Measurements from ENCODE around the gene S100A3.

The S100A3 gene

DNA sequence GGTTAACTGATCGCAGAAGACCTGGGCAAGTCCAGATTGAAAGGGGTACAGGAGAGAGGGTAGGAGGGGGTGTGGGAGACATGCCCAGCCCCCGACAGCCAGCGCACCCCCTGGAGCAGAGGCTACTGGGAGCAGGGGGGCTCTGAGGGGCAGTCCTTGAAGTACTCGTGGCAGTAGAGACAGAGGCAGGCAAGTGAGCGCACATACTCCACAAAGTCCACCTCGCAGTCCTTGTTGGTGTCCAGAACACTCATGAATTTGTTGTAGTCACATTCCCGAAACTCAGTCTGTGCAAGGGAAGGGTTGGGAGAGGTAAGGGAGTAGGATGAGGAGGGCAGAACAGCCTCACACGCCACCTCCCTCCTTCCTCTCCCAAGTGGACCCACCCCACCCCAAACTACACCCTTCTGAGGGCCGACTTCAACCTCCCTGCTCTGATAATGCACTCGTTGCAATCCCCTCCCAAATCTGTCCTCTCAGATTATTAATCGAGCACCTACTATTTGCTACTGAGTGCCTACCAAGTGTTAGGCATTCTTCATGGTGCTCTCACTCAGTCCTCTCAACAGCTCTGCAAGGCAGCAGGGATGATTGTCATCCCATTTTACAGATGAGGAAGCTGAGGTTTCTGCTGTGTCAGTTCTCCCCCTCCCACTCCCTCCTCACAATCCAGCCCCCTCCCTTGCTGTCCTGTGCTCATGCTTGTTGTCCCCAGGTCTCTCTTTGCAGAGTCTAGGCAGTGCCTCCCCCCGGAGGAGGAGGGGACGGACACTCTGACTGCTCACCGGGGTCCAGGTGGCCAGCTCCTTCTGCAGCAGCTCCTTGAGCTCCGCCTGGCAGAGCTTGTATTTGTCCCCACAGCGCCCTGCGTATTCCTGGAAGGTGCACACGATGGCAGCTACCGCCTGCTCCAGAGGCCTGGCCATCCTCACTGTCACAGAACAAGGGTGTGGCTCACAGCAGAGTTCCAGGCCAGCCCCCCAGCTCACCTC, 1.2 kb downstream of the S100A3 start:
- no peak for DNase-seq (ENCODE audit: low spot score)

DNA sequence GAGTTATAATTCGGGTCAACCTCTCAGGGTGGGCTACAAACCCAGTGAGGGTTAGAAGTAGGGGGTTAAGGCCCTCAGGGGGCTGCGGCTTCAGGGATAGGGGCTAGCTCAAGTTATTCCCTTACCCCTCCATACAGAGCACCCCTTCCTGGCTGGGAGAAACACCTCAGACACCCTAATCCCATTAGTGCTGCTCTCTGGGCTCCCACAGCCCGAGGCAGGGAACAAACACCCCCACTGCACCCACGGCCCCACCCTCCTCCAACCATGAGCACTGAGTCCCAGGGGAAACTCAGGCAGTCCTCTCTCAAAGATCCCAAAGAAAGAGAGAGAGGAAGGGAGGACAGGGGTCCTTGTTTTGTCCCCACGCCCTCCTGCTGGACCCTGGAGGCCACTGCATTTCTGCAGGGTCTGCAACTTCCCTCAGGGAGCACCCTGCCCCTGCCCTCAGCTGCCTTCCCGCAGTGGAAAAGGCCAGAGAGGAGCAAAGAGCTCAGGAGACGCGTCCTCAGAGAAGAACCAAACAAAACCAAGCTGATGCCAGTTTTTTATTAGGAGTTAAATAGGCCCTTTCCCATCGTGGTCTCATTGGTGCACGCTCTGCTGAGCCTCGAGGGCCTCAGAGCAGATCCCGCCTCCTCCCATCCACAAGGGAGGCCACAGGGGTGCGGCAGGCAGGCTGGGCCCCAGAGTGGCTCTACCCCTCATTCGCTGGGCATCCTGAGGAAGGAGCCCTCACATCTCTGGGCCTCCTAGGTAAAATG, 2.1 kb downstream of the S100A3 start:
- DNase-seq (ENCODE audit: low spot score), result no peak

DNA sequence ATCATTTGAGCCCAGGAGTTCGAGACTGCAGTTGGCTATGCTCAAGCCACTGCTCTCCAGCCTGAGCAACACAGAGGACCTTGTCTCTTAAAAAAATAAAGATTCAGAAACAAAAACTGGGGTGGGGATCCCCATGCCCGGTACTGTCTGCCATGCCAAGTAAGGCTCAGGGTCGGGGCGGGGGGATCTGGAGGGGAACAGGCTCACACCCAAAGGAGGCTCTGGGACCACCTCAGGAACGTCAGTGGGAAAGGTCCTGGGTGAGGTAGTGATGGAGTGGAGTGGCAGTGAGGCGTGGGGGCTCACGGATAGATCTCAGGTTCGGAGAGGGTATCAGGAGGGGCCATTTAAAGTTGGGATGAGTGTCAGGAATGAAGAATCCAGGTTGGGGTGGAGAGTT, 2.7 kb downstream of the S100A3 start:
- DNase-seq (ENCODE audit: low spot score), result no peak

DNA sequence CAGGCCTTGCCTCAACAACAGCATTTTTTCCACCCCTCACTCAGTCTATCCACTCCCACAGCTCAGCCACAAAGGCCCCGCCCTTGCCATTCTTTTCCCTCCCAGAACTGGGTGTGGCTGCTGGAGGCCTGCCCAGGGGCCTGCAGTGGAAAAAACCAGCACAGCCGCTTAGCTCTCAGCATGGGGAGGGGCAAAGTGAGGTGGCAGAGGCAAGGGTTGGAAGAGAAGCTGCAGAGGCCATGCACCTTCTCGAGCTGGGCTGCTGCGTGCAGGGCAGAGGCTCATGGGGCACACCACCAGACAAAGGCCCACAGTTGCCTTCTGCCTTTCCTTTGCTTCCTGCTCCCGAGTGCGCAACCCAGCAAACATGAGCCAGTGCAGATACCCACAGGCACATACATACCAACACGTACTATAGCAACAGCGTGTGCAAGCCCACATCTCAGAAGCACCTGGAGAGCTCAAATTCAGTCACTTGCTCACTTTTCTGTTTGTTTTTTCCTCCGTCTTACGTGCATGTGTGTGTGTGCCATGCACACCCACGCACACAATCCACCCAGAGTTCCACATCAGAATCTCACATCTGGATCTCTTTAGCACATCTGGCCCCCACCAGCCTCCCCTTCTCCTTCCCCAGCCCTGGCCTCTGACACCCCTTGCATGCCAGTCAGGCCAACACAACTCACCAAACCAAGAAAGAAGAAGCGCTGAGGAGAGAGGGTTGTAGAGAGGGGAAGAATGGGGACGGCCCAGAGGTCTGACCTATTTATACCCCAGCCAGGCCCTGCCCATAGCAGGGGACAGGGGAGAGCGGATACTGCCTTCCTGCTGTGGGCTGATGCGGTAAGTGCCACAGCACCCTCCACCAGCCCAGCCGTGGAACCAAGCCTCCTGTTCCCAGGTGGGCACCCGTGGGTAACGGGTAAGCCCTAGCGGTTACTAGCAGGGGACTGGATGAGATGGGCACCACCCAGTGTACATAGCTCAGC, 3.7 kb downstream of the S100A3 start, which contains the start of gene S100A4:
Gene S100A4, minus strand, starts transcription at position 740 of the 989 bp plus-strand sequence. CDS start 1,012 bp downstream, outside the sequence.
- peak; percentile 95 for DNase-seq (ENCODE audit: low spot score)

DNA sequence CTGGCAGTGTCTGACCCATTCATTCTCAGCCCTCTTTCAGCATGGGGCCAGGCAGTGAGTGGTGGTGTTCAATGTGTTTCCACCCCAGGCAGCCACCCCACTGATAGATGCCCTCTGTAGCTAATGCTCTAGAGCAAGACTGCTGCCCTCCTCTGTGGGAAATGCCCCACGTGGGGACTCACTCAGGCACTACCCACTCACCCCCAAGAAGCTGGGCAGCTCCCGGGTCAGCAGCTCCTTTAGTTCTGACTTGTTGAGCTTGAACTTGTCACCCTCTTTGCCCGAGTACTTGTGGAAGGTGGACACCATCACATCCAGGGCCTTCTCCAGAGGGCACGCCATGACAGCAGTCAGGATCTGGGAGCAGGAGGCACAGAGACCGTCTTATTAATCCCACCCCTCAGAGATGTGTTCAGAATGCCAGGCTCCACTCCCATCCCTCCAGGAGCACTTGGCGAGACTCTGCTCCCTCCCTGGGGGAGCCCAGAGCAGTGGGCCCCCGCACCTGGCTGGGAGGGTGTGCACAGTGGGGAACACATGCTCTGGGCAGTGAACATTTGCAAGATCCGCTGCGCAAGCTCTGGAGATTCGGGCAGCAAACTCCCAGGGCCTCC, 4.5 kb downstream of the S100A3 start:
- no peak for DNase-seq (ENCODE audit: low spot score)

DNA sequence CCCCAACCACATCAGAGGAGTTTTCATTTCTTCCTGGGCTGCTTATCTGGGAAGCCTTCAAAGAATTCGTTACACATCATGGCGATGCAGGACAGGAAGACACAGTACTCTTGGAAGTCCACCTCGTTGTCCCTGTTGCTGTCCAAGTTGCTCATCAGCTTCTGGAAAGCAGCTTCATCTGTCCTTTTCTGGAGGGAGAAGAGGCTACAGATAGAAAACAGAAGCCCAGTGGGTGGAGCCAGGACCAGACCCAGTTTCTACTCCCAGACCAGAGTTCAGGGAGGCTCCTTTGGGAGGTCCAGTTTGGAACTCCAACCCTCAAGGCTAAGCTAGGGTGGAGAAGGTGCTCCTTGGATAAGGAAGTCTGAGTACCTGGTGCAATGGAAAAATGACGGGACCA, 5.3 kb downstream of the S100A3 start:
- DNase-seq (ENCODE audit: low spot score), result no peak

DNA sequence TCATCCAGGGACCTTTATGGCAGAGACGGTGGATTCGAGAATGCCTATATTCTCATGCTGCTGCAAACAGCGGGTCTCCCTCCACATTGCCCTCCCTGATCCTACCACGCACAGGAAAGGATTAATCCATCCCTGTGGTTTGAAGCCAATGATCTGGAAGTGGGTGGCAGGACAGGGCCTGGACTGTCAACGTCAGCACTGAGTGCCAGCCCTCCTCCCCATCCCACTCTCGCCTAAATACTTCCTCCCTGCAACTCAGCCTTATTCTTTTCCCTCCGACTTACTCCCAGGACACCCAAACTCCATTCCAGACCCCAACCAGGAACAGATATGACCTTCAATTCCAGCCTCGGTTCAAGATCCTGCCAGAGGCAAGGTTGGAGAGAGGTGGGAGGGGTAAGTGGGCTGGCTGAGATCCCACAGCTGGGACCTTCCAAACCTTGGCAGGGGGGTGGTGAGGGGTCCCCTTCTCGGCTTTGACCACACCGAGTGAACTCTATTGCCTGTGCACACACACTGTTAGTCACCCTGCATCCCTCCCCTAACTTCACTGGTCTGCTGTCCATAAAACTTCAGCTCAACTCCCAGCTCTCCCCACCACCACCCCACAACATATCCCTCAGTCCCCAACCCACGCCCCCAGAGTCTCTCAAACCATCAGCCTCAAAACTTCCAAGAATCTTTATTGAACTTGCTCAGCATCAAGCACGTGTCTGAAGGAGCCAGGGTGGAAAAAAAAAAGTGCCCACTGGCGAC, 5.9 kb downstream of the S100A3 start:
- DNase-seq (ENCODE audit: low spot score), result peak; percentile 39

DNA sequence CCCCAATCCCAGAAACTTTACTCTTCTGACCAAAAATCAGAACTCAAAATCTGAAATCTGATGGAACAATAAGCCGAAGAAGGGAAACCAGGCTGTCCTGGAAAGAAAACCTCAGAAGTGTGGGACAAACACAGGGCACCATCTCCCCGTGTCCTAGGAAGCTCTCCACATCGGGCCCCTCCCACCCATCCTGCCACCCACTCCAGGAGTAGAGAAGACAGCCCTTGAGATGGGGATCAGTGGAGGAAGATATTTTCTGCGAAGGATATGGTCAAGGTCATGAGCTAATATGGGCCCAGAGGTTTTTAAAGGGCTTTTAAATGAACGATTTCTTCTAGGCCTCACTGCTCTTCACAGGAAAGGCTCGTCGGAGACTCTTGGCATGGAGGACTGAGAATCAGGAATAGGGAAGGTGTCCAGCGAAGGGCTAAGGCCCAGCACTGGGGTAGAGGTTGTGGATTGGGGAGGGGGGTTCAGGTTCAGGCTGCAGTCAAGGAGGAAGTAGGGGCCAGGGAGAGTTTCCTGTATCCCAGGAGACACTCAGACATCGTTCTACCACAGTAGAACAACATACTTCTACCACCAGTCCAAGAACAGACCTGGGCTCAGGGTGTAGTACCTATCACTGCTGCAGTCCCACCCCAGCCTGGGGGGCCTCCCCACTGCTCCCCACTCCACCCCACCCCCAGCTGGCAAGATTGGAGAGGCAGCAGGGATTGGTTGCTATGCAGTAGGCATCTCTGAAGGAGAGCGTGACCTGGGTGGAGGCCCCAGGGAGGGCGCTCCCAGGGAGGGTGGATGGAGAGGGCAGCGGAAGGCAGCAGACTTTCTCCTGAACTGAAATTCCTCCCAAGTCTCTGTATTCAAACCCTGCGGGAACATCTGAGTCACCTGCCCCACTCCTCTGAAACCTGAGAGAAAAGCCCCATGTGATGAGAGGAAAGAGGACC, 7.1 kb downstream of the S100A3 start:
- DNase-seq (ENCODE audit: low spot score), result no peak

DNA sequence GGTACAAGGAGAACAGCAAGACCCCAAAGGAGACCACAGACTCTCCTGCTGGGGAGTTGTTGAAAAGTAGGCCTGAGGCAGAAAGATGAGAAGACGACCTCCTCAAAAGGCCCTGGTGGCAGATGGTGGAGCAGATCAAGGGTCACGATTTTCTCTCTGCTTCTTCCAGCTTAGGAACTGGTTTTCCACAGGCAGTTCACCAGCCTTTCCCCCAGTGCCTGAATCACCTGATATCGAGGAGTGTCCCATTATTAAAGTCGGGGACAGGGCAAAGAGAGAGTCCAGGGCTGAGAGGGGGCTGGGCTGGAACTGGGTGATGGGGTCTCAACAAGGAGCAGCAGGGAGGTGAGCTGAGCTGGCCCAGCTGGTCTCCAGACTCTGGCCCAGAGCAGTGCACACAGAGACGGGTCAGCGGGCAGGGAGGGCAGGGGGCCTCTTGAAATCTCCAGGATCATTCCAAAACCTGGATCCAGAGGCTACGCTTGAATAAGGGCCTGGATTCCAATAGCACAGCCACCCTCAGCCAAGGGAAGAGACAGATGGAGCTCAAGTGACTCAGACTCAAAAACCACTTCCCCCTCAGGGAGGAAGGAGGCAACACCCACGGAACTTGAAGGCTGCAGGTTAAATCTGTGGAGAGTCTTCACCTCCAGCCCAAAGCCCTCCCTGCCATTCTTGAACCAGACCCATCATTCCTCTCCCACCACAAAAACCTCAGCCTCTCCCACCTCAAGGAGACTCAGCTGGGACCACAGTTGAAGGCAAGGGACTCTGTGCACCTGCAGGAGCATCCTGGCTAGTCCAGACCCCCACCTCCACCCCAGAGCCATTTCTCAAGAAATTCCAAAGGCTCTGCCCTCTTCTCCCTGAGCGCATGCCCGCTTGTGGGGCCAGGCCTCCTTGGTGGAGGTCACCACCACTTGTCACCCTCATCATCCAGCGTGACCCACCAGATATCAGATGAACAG, 8.4 kb downstream of the S100A3 start, which contains the start of gene S100A5:
Gene S100A5, minus strand, starts transcription at position 541 of the 968 bp plus-strand sequence. CDS start 743 bp downstream, outside the sequence.
- peak; percentile 66 for DNase-seq (ENCODE audit: low spot score)

DNA sequence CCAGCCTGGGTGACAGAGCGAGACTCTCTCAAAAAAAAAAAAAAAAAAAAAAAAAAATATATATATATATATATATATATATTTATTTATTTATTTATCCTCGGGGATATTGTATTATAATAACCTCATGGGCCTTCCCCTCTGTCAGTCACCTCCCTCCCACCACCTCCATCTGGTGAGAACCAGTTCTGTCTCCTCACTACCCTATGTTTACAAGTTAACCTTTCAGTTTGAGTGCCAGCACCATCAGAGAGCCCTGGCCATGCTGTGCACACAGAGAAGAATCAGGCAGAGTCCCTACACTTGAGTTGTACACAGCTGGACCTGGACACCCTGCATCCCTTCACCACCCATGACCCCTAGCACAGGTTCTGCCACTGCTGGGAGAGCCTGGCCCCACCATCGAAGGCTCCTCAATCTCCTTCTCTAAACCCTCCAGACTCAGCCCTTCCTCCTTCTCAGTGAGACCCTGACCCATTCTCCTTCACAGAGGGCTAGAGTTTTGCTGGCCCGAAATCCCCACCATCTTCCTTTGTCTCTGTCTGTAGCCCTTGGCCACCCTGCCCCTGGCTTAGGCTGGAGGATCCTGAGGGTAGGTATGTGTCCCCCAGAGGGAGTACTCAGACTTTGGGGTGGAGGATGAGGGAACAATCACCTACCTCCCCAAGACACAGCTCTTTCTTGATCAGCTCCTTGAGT, 9.5 kb downstream of the S100A3 start:
- DNase-seq (ENCODE audit: low spot score), result no peak

DNA sequence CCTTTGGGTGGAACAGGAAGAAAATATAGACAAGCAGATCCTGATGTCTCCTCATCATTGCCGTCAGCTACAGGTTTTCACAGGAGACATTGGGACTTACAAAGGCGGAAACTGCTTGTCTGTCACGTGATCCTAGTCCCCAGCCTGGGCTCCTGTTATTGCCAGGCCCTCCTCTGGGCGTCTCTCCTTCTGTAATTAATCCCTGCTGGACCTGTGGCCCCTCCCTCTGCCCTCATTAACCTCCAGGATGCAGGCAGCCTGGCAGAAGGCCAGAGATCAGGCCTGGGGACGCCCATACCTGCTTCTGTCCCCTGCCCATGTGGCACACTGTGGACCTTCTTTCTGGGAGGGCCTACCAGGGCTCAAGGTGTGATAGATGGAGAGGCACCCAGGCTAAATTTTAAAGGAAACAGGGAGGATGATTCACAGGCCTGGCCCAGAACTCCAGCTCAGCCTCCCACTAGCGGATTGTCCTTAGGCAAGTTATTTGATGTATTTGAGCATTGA, 10.7 kb downstream of the S100A3 start:
- DNase-seq (ENCODE audit: low spot score), result peak; percentile 35

DNA sequence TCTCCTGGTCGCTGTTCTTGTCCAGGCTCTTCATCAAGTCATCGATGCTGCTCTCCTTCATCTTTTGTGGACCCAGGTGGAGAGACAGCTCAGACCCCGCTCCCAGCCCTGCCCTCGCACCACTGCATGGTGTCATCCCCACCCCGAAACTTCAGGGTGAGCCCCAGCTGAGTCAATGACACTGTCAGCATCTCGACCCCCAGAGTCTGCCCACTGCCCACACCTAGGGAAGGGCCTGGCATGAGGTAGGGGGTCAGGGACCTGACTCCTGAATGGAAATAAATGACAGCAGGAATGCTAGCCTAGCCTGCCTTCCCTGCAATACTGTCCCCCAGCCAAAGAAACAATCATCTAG, 11.7 kb downstream of the S100A3 start:
- no peak for DNase-seq (ENCODE audit: low spot score)

DNA sequence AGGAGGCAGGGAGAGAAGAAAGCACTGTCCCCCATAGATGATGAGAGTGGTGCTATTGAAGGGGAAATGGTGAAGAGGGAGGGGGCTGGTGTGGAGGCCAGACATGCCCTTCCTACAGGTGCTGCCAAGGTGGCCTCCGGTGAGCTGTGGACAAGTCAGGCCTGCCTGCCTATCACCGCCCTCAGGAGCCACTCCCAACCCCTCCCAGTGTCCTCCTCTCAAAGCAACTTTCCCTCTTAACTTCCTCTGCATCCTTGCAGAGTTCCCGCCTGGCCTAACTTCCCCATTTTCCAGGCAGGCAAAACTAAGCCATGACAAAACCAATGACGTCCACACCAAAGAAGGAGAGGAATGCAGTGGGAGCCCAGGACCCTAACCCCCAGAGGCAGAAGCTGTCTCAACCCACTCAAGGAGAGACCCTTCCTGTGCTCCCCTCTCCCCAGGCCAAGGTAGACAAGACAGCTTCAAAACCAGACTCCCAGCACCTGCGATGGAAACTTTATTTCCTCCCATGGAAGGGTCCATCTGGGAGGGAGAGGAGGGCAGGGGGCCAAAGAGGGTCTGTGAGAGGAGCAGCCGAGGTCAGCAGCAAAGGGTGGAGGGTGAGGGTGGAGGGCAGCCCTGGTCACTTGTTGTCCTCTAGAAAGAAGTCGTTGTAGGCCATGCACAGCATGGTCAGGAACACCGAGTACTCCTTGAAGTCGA, 12.2 kb downstream of the S100A3 start:
- peak; percentile 65 for DNase-seq (ENCODE audit: low spot score)

DNA sequence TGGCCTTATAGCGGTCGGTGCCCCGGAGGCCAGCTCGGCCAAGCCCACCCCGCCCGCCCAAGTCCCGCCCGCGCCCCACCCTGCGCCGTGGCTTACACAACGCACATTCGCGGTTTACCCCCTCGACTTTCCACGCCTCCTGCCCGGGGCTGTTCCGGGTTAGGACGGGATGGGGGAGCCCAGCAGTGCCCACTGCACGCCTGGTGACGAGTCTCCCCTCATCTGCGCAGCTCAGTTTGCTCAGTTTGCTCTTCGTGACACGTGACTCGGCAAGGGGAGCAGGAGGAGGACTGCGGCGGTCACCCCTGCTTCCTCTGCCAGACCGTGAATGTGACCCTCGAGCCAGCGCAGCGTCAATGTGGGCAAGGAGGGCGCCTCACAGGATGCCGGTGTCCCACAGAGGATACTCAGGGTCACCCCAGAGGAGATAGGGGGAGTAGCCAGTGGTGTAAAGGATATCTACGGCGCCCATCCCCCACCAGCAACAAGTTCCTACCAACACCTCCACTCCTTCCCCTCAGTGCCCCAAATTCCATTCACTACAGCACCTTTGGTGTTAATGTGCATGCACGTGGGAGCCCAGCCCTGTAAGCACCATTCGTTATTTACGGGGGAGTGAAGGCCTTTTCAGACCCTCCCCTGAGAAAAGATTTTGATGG, 12.9 kb downstream of the S100A3 start:
- peak; percentile 94 for DNase-seq (ENCODE audit: low spot score)

DNA sequence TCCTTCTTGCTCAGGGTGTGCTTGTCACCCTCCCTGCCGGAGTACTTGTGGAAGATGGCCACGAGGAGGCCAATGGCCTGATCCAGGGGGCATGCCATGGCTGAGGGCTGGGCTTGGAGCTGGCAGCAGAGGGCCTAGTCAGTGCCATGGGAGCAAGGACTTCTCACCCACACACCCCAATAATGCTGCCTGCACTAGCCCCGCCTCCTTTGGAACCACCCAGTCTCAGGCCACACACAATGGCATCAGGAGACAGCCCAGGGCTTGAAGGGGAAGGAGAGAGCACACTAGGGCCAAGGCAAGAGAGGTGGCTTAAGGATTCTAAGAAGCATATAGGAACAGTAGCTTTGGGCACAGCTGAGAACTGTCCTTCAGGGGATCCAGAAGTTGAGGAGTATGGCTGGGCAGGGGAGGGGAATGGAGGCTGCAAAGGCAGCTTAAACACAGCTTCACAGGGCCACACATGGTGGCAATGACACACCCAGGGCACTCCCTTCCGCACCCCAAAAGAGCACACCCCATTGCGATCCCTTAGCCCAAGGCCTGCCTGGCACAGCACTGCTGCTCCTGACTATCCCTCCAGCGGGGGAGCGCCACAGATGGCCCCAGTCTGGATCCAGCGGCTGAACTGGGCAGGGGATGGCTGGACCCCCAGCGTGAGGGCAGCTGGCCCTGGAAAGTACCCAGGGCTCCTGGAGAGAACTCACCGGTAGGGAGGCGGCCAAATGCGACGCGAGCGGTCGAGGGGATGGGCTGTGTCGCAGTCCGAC, 13.6 kb downstream of the S100A3 start, which contains the start of gene S100A6:
Gene S100A6, minus strand, starts transcription at position 750 of the 770 bp plus-strand sequence. Its CDS starts 652 bp downstream, at position 98.
- DNase-seq (ENCODE audit: low spot score), result no peak

All from LoVo (cell line).